Endodermal cell (in vitro differentiated cells): Measurements from ENCODE around the gene RNF40. TPM values are rescaled to one million over a fixed set of nuclear protein-coding genes. Genes with fewer than 3 reads are reported as not detected.

Experiments used
- DNase-seq: peaks from one replicate; pipeline ENCODE4 v3.0.0-alpha.2; 2017
- H3K27ac ChIP-seq: 2 replicates; pipeline ENCODE4 v1.5.1; 2013; ENCODE audit warnings: mild to moderate bottlenecking, low read depth, low read length, moderate library complexity
- H3K27me3 ChIP-seq: 2 replicates; pipeline ENCODE4 v1.6.1; 2013; ENCODE audit warnings: mild to moderate bottlenecking, low read length, moderate library complexity; ENCODE audit not compliant: insufficient read depth, control insufficient read depth, poor library complexity, severe bottlenecking
- H3K36me3 ChIP-seq: 2 replicates; pipeline ENCODE4 v1.7.0; 2013; ENCODE audit warnings: mild to moderate bottlenecking, low read length, moderate library complexity; ENCODE audit not compliant: control insufficient read depth, insufficient read depth
- H3K4me1 ChIP-seq: one replicate; pipeline ENCODE4 v1.7.0; 2013; ENCODE audit warnings: low read length; ENCODE audit not compliant: control insufficient read depth, insufficient read depth
- H3K4me3 ChIP-seq: 2 replicates; pipeline ENCODE4 v1.5.1; 2013; ENCODE audit warnings: mild to moderate bottlenecking, low read length, moderate library complexity
- H3K9ac ChIP-seq: 2 replicates; pipeline ENCODE4 v1.6.1; 2013; ENCODE audit warnings: mild to moderate bottlenecking, low read length, moderate library complexity; ENCODE audit not compliant: poor library complexity, severe bottlenecking; ENCODE audit errors: extremely low read depth
- H3K9me3 ChIP-seq: 2 replicates; pipeline ENCODE4 v1.6.1; 2013; ENCODE audit warnings: mild to moderate bottlenecking, low read length, moderate library complexity; ENCODE audit not compliant: control insufficient read depth
- H3K27ac Mint-ChIP-seq: 2 replicates; pipeline ENCODE4 v1.8.0; 2020; ENCODE audit warnings: mixed read lengths
- H3K27me3 Mint-ChIP-seq: 2 replicates; pipeline ENCODE4 v1.8.0; 2021; ENCODE audit warnings: mild to moderate bottlenecking, mixed read lengths; ENCODE audit not compliant: insufficient read depth
- H3K36me3 Mint-ChIP-seq: 2 replicates; pipeline ENCODE4 v1.8.0; 2020; ENCODE audit warnings: low read depth, mixed read lengths
- H3K4me1 Mint-ChIP-seq: 2 replicates; pipeline ENCODE4 v1.8.0; 2020; ENCODE audit warnings: mixed read lengths
- H3K4me3 Mint-ChIP-seq: 2 replicates; pipeline ENCODE4 v1.8.0; 2020; ENCODE audit warnings: mild to moderate bottlenecking, moderate library complexity, mixed read lengths
- H3K9me3 Mint-ChIP-seq: 2 replicates; pipeline ENCODE4 v1.8.0; 2020; ENCODE audit warnings: mild to moderate bottlenecking, mixed read lengths
- WGBS, 2 experiments: methylation state at CpG; one replicate each; pipeline versions ENCODE4 v1.1.5 to v1.1.7; 2013; ENCODE audit warnings: missing lambda C conversion rate in 2 of 2, mixed read lengths in 1 of 2; ENCODE audit not compliant: insufficient coverage in 1 of 2, insufficient read length in 1 of 2; 5-methylcytosine and 5-hydroxymethylcytosine counted together
- total RNA-seq, 2 donors: library from RNA; stranded (reverse); fragmentation: NEBNext Ultra II Directional in 1 of 2; extraction: Animal tissue kit (Norgen Biotek cat#: 25700) in 1 of 2; gene quantifications; 2 replicates in 1 of 2; 3 replicates in 1 of 2; pipeline ENCODE4 v1.2.1, GENCODE V29; 2021
- TF ChIP-seq, protein P1 (sequence below): fragments of 200-600 bp; sonication (generic); conservative IDR thresholded peaks from 2 replicates; pipeline ENCODE4 v1.5.0; 2021; ENCODE audit warnings: antibody characterized with exemption, mild to moderate bottlenecking

Gene RNF40
- total RNA-seq, 2 donors from 2014 or later: 88.4 to 95.8 TPM

GRCh38 chr16:30771726-30772125 is 9.6 kb downstream of the RNF40 start:
- Mint-ChIP-seq H3K4me3 (no peak overlapping the region), H3K36me3 (peaks cover 63% of the 10 kb centered on the region), H3K27ac (no peak overlapping the region), H3K27me3 (no peaks in the 10 kb centered on the region), H3K9me3 (no peaks in the 10 kb centered on the region), H3K4me1 (peaks cover 1% of the 10 kb centered on the region)
- DNase-seq: no peak
- H3K4me1 ChIP-seq: no peaks in the 10 kb centered on the region
- H3K4me3 ChIP-seq: no peak overlapping the region
- TF ChIP-seq, protein P1, sequence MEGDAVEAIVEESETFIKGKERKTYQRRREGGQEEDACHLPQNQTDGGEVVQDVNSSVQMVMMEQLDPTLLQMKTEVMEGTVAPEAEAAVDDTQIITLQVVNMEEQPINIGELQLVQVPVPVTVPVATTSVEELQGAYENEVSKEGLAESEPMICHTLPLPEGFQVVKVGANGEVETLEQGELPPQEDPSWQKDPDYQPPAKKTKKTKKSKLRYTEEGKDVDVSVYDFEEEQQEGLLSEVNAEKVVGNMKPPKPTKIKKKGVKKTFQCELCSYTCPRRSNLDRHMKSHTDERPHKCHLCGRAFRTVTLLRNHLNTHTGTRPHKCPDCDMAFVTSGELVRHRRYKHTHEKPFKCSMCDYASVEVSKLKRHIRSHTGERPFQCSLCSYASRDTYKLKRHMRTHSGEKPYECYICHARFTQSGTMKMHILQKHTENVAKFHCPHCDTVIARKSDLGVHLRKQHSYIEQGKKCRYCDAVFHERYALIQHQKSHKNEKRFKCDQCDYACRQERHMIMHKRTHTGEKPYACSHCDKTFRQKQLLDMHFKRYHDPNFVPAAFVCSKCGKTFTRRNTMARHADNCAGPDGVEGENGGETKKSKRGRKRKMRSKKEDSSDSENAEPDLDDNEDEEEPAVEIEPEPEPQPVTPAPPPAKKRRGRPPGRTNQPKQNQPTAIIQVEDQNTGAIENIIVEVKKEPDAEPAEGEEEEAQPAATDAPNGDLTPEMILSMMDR: no peak
- H3K9ac ChIP-seq: no peak overlapping the region
- no peak overlapping the region for H3K27ac ChIP-seq
- peaks cover 73% of the 10 kb centered on the region for H3K36me3 ChIP-seq
- H3K9me3 ChIP-seq: no peaks in the 10 kb centered on the region
- H3K27me3 ChIP-seq: no peaks in the 10 kb centered on the region
- 94 to 97% methylated on average over 11 to 14 of the region's 14 CpGs for WGBS, 2 experiments

DNA sequence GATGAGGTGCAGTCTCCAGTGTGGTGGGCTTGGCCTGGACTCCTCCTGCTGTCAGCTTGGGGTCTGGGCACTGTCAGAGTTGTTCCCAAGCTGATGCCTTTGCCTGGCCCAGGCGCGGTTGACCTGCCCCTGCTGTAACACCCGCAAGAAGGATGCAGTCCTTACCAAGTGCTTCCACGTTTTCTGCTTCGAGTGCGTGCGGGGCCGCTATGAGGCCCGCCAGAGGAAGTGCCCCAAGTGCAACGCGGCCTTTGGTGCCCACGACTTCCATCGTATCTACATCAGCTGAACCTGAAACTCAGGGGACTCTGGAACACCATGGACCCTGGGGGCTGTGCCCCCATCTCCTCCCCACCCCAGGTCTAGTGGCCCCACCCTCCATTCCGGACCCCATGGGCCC is 11.7 kb downstream of the RNF40 start:
- Histone ChIP-seq H3K4me3 (no peak overlapping the region), H3K9ac (no peak overlapping the region), H3K9me3 (no peaks in the 10 kb centered on the region), H3K27me3 (no peaks in the 10 kb centered on the region), H3K36me3 (peaks cover 52% of the 10 kb centered on the region), H3K27ac (no peak overlapping the region), H3K4me1 (no peaks in the 10 kb centered on the region)
- Mint-ChIP-seq H3K36me3 (peaks cover 44% of the 10 kb centered on the region), H3K9me3 (no peaks in the 10 kb centered on the region), H3K27me3 (no peaks in the 10 kb centered on the region), H3K27ac (no peak overlapping the region), H3K4me3 (no peak overlapping the region), H3K4me1 (peaks cover 11% of the 10 kb centered on the region)
- DNase-seq: no peak
- WGBS, 2 experiments: 96 to 97% methylated on average over 13 to 14 of the region's 14 CpGs
- TF ChIP-seq, protein P1: no peak

- H3K4me3 Mint-ChIP-seq: peak overlapping the region; percentile 82
- H3K27ac Mint-ChIP-seq: peak overlapping the region; percentile 95
- TF ChIP-seq, protein P1: no peak
- no peak overlapping the region for H3K9ac ChIP-seq
- no peaks in the 10 kb centered on the region for H3K27me3 Mint-ChIP-seq
- H3K9me3 ChIP-seq: no peaks in the 10 kb centered on the region
- no peak overlapping the region for H3K27ac ChIP-seq
- peak overlapping the region; percentile 84 for H3K4me3 ChIP-seq
- H3K4me1 ChIP-seq: no peaks in the 10 kb centered on the region
- peaks cover 45% of the 10 kb centered on the region for H3K36me3 ChIP-seq
- WGBS, 2 experiments: 80 to 81% methylated on average over 5 to 8 of the region's 8 CpGs
- H3K27me3 ChIP-seq: no peaks in the 10 kb centered on the region
- H3K4me1 Mint-ChIP-seq: peaks cover 13% of the 10 kb centered on the region
- H3K36me3 Mint-ChIP-seq: peaks cover 36% of the 10 kb centered on the region
- no peaks in the 10 kb centered on the region for H3K9me3 Mint-ChIP-seq
- peak; percentile 60 for DNase-seq
These were observed 12.4 kb downstream of the RNF40 start for GRCh38 chr16:30774367-30775130.
